ENCODE results near the gene AFDN. TPM values are rescaled to one million over a fixed set of nuclear protein-coding genes. Genes with fewer than 3 reads are reported as not detected.

Gene AFDN
- total RNA-seq, 1 experiment from 2014 or later, result 182 TPM

DNA sequence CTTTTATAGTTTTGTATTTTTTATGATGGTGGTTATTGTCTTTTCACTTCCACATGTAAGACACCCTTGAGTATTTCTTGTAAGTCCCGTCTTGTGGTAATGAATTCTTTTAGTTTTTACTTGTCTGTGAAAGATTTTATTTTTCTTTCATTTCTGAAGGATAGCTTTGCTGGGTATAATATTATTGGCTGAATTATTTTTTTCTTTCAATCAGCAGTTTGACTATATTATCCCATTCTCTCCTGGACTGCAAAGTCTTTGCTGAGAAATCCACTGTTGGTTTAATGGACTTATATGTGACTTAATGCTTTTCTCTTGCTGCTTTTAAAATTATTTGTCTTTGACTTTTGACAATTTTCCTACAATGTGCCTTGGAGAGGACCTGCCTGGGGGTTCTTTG lies 184.6 kb downstream of the AFDN start:
- ATAC-seq (no peak), DNase-seq (ENCODE audit: low spot score) (no peak)
- no peak overlapping the region for H3K27ac Mint-ChIP-seq
- H3K4me1 Mint-ChIP-seq, result peaks cover 2% of the 10 kb centered on the region
- no peaks in the 10 kb centered on the region for H3K27me3 Mint-ChIP-seq (ENCODE audit: low read depth)
- peaks cover 53% of the 10 kb centered on the region for H3K9me3 Mint-ChIP-seq
- POLR2A ChIA-PET, result no interaction called here
- peaks cover 22% of the 10 kb centered on the region for H3K36me3 Mint-ChIP-seq
- no peak overlapping the region for H3K4me3 Mint-ChIP-seq
- CTCF ChIA-PET, result no interaction called here
- TF ChIP-seq KAT7 (CRISPR knock-in tag; IDR thresholded peaks at IDR 0.05; ENCODE audit: borderline replicate concordance) (no peak), NFATC4 (CRISPR knock-in tag; IDR thresholded peaks at IDR 0.05) (no peak), GABPB1 (CRISPR knock-in tag; IDR thresholded peaks at IDR 0.05) (no peak), ZNF532 (CRISPR knock-in tag; IDR thresholded peaks at IDR 0.05; ENCODE audit: borderline replicate concordance) (no peak), SMAD3 (CRISPR knock-in tag; IDR thresholded peaks at IDR 0.05; ENCODE audit: borderline replicate concordance) (no peak), ZNF281 (CRISPR knock-in tag; IDR thresholded peaks at IDR 0.05) (no peak), EMX1 (CRISPR knock-in tag; IDR thresholded peaks at IDR 0.05) (no peak), ETV6 (CRISPR knock-in tag; IDR thresholded peaks at IDR 0.05) (no peak), NR1H2 (CRISPR knock-in tag; IDR thresholded peaks at IDR 0.05) (no peak), CBFB (CRISPR knock-in tag; IDR thresholded peaks at IDR 0.05; ENCODE audit: low read depth) (no peak), GRHL2 (CRISPR knock-in tag; IDR thresholded peaks at IDR 0.05; ENCODE audit: insufficient replicate concordance, severe bottlenecking) (no peak), CREM (CRISPR knock-in tag; IDR thresholded peaks at IDR 0.05) (no peak), ZNF396 (CRISPR knock-in tag; IDR thresholded peaks at IDR 0.05; ENCODE audit: borderline replicate concordance) (no peak), MXD4 (CRISPR knock-in tag; IDR thresholded peaks at IDR 0.05; ENCODE audit: borderline replicate concordance) (no peak)
- TF ChIP-seq, protein P1, sequence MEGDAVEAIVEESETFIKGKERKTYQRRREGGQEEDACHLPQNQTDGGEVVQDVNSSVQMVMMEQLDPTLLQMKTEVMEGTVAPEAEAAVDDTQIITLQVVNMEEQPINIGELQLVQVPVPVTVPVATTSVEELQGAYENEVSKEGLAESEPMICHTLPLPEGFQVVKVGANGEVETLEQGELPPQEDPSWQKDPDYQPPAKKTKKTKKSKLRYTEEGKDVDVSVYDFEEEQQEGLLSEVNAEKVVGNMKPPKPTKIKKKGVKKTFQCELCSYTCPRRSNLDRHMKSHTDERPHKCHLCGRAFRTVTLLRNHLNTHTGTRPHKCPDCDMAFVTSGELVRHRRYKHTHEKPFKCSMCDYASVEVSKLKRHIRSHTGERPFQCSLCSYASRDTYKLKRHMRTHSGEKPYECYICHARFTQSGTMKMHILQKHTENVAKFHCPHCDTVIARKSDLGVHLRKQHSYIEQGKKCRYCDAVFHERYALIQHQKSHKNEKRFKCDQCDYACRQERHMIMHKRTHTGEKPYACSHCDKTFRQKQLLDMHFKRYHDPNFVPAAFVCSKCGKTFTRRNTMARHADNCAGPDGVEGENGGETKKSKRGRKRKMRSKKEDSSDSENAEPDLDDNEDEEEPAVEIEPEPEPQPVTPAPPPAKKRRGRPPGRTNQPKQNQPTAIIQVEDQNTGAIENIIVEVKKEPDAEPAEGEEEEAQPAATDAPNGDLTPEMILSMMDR (IDR thresholded peaks at IDR 0.05), result no peak
- TF ChIP-seq, protein P2, sequence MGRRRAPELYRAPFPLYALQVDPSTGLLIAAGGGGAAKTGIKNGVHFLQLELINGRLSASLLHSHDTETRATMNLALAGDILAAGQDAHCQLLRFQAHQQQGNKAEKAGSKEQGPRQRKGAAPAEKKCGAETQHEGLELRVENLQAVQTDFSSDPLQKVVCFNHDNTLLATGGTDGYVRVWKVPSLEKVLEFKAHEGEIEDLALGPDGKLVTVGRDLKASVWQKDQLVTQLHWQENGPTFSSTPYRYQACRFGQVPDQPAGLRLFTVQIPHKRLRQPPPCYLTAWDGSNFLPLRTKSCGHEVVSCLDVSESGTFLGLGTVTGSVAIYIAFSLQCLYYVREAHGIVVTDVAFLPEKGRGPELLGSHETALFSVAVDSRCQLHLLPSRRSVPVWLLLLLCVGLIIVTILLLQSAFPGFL (CRISPR knock-in tag; IDR thresholded peaks at IDR 0.05; ENCODE audit: borderline replicate concordance), result no peak
- TF ChIP-seq, protein P3, sequence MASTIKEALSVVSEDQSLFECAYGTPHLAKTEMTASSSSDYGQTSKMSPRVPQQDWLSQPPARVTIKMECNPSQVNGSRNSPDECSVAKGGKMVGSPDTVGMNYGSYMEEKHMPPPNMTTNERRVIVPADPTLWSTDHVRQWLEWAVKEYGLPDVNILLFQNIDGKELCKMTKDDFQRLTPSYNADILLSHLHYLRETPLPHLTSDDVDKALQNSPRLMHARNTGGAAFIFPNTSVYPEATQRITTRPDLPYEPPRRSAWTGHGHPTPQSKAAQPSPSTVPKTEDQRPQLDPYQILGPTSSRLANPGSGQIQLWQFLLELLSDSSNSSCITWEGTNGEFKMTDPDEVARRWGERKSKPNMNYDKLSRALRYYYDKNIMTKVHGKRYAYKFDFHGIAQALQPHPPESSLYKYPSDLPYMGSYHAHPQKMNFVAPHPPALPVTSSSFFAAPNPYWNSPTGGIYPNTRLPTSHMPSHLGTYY (CRISPR knock-in tag; IDR thresholded peaks at IDR 0.05), result no peak
